Upper lobe of left lung (tissue), 6 donors: ENCODE measurements around the gene RAX. TPM values are rescaled to one million over a fixed set of nuclear protein-coding genes. Genes with fewer than 3 reads are reported as not detected.

Experiments
- ATAC-seq, 2 donors: fragments of 200-7000 bp; cut with Tn5 transposase; one replicate each; pipeline ENCODE4 v1.9.1; 2022; ENCODE audit warnings: mild to moderate bottlenecking in 2 of 2, moderate library complexity in 2 of 2; ENCODE audit not compliant: low FRiP score in 2 of 2
- DNase-seq, 2 donors: peaks; one replicate each; pipeline ENCODE4 v3.0.0-alpha.2; 2019 to 2020
- H3K27ac ChIP-seq, 4 donors: fragments of 200-600 bp; sonication (generic); one replicate each; pipeline ENCODE4 v1.5.1; 2016 to 2019
- H3K27me3 ChIP-seq, 4 donors: fragments of 200-600 bp; sonication (generic); one replicate each; pipeline ENCODE4 v1.5.1; 2017 to 2019
- H3K36me3 ChIP-seq, 4 donors: fragments of 200-600 bp; sonication (generic); one replicate each; pipeline ENCODE4 v1.5.1; 2016 to 2019
- H3K4me1 ChIP-seq, 4 donors: fragments of 200-600 bp; sonication (generic); one replicate each; pipeline ENCODE4 v1.5.1; 2018 to 2019
- H3K4me3 ChIP-seq, 4 donors: fragments of 200-600 bp; sonication (generic); one replicate each; pipeline ENCODE4 v1.5.1; 2017 to 2019; ENCODE audit warnings: mild to moderate bottlenecking in 2 of 4, moderate library complexity in 1 of 4
- H3K9me3 ChIP-seq, 4 donors: fragments of 200-600 bp; sonication (generic); one replicate each; pipeline ENCODE4 v1.5.1; 2018 to 2019
- CTCF ChIP-seq, 6 experiments: fragments of 450-650 bp in 4 of 6; fragments of 200-600 bp in 2 of 6; sonication (generic) in 2 of 6; IDR thresholded peaks; one replicate each; pipeline ENCODE4 v1.5.1; 2016 to 2019; ENCODE audit warnings: antibody characterized with exemption in 6 of 6
- EP300 ChIP-seq, 4 donors: sonication (generic); formaldehyde crosslinking; IDR thresholded peaks; one replicate each; pipeline ENCODE4 v1.5.1; 2017; ENCODE audit warnings: antibody characterized with exemption in 4 of 4, control low read depth in 2 of 4
- POLR2A ChIP-seq, 4 donors: fragments of 450-650 bp; IDR thresholded peaks; one replicate each; pipeline ENCODE4 v1.5.1; 2016 to 2017; ENCODE audit warnings: antibody characterized with exemption in 4 of 4, mild to moderate bottlenecking in 2 of 4
- POLR2AphosphoS5 ChIP-seq, 2 donors: sonication (generic); formaldehyde crosslinking; IDR thresholded peaks; one replicate each; pipeline ENCODE4 v1.5.1; 2017; ENCODE audit warnings: antibody characterized with exemption in 2 of 2
- WGBS, 2 donors: methylation state at CpG; one replicate each; pipeline ENCODE4 v1.1.5; 2017 to 2018; 5-methylcytosine and 5-hydroxymethylcytosine counted together
- total RNA-seq, 6 donors: library from RNA; depleted of rRNA in 4 of 6; stranded (reverse); fragments of >200 nt in 4 of 6; gene quantifications; one replicate each; pipeline versions ENCODE4 v1.1.0 to v1.2.1, GENCODE V29; 2016 to 2021
- donor health status: DM: no; HTN: no; CAD: no; lungs with moderate emphysema.
- donor health status: DM: no; HTN: yes; CAD: no; lungs with severe emphysema.

The RAX gene
- total RNA-seq, 6 donors from 2014 or later: not detected

- ATAC-seq (no peak), DNase-seq (no peak)
- H3K4me1 ChIP-seq: peaks cover 22 to 48% (median 37%) of the 10 kb centered on the region in 4 donors
- H3K9me3 ChIP-seq: no peaks in the 10 kb centered on the region
- TF ChIP-seq POLR2A (IDR thresholded peaks at IDR 0.05) (no peak), EP300 (IDR thresholded peaks at IDR 0.05) (no peak), POLR2AphosphoS5 (IDR thresholded peaks at IDR 0.05) (no peak), CTCF (IDR thresholded peaks at IDR 0.05) (no peak)
- 14 to 15% methylated on average over 4 of the region's 4 CpGs for WGBS, 2 donors
- no peak overlapping the region for H3K27ac ChIP-seq
- H3K4me3 ChIP-seq: no peak overlapping the region
- H3K36me3 ChIP-seq: no peaks in the 10 kb centered on the region
- H3K27me3 ChIP-seq: peaks cover 0 to 90% (median 60%) of the 10 kb centered on the region in 4 donors
These were observed 2.5 kb downstream of the RAX start for GRCh38 chr18:59270689-59271257.

- TF ChIP-seq POLR2A (IDR thresholded peaks at IDR 0.05): no peak
- no peak for TF ChIP-seq CTCF (IDR thresholded peaks at IDR 0.05)
- no peak for TF ChIP-seq EP300 (IDR thresholded peaks at IDR 0.05)
- no peak for TF ChIP-seq POLR2AphosphoS5 (IDR thresholded peaks at IDR 0.05)
These were observed 3.6 kb downstream of the RAX start for GRCh38 chr18:59269563-59270119.

GRCh38 chr18:59268721-59269562 is 4.3 kb downstream of the RAX start:
- 3 to 7% methylated on average over 17 to 49 of the region's 90 CpGs for WGBS, 2 donors
- TF ChIP-seq EP300 (IDR thresholded peaks at IDR 0.05) (no peak), POLR2A (IDR thresholded peaks at IDR 0.05) (no peak), CTCF (IDR thresholded peaks at IDR 0.05) (peak in 5 of 6 experiments; percentile 12 to 53 (median 33))
- no peaks in the 10 kb centered on the region for H3K9me3 ChIP-seq
- peaks cover 22 to 60% (median 41%) of the 10 kb centered on the region in 4 donors for H3K4me1 ChIP-seq
- peak overlapping the region in 3 of 4 donors; percentile 1 to 30 (median 20) for H3K4me3 ChIP-seq
- H3K36me3 ChIP-seq: no peaks in the 10 kb centered on the region
- ATAC-seq: peak in 1 of 2 donors; percentile 59
- peak; percentile 39 to 89 for DNase-seq
- H3K27me3 ChIP-seq: peaks cover 0 to 96% (median 64%) of the 10 kb centered on the region in 4 donors
- no peak overlapping the region for H3K27ac ChIP-seq

More at GRCh38 chr18:59269563-59270119, 3.6 kb downstream of the RAX start:
- 8 to 10% methylated on average over 17 of the region's 17 CpGs for WGBS, 2 donors
- H3K9me3 ChIP-seq: no peaks in the 10 kb centered on the region
- no peak overlapping the region for H3K27ac ChIP-seq
- H3K36me3 ChIP-seq: no peaks in the 10 kb centered on the region
- no peak for DNase-seq
- peaks cover 0 to 95% (median 61%) of the 10 kb centered on the region in 4 donors for H3K27me3 ChIP-seq
- peak overlapping the region in 2 of 4 donors; percentile 20 to 30 for H3K4me3 ChIP-seq
- no peak for ATAC-seq
- peaks cover 22 to 59% (median 42%) of the 10 kb centered on the region in 4 donors for H3K4me1 ChIP-seq

GRCh38 chr18:59268127-59268720 is 5.0 kb downstream of the RAX start:
- peaks cover 15 to 52% (median 34%) of the 10 kb centered on the region in 4 donors for H3K4me1 ChIP-seq
- H3K27me3 ChIP-seq: peaks cover 0 to 95% (median 61%) of the 10 kb centered on the region in 4 donors
- no peak overlapping the region for H3K27ac ChIP-seq
- no peaks in the 10 kb centered on the region for H3K9me3 ChIP-seq
- peak in 1 of 2 donors; percentile 55 for DNase-seq
- TF ChIP-seq EP300 (IDR thresholded peaks at IDR 0.05) (no peak), POLR2A (IDR thresholded peaks at IDR 0.05) (no peak), CTCF (IDR thresholded peaks at IDR 0.05) (no peak), POLR2AphosphoS5 (IDR thresholded peaks at IDR 0.05) (no peak)
- 10 to 13% methylated on average over 8 to 28 of the region's 28 CpGs for WGBS, 2 donors
- peak overlapping the region in 2 of 4 donors; percentile 20 to 30 for H3K4me3 ChIP-seq
- H3K36me3 ChIP-seq: no peaks in the 10 kb centered on the region
- ATAC-seq: no peak
